Neural progenitor cell (in vitro differentiated cells): ENCODE data around the gene BRSK2. TPM values are rescaled to one million over a fixed set of nuclear protein-coding genes. Genes with fewer than 3 reads are reported as not detected.

Source experiments
- DNase-seq: peaks from one replicate; pipeline ENCODE4 v3.0.0-alpha.2; 2016; ENCODE audit warnings: low spot score
- H2AFZ ChIP-seq: fragments of 200-600 bp; sonication (generic); replicated peaks from 2 replicates; pipeline ENCODE4 v1.6.1; 2016; ENCODE audit warnings: antibody characterized with exemption
- H3F3A ChIP-seq: fragments of 200-600 bp; sonication (generic); 2 replicates; pipeline ENCODE4 v1.6.1; 2016; ENCODE audit warnings: antibody characterized with exemption, low read depth
- H3K27ac ChIP-seq: fragments of 200-600 bp; sonication (generic); 2 replicates; pipeline ENCODE4 v1.5.1; 2016; ENCODE audit warnings: mild to moderate bottlenecking
- H3K27me3 ChIP-seq: fragments of 200-600 bp; sonication (generic); 2 replicates; pipeline ENCODE4 v1.6.1; 2016; ENCODE audit warnings: mild to moderate bottlenecking, moderate library complexity
- H3K36me3 ChIP-seq: fragments of 200-600 bp; sonication (generic); 2 replicates; pipeline ENCODE4 v1.5.1; 2016
- H3K4me1 ChIP-seq: fragments of 200-600 bp; sonication (generic); 2 replicates; pipeline ENCODE4 v1.6.1; 2016; ENCODE audit warnings: mixed run types
- H3K4me2 ChIP-seq: fragments of 200-600 bp; sonication (generic); 2 replicates; pipeline ENCODE4 v1.6.1; 2016
- H3K4me3 ChIP-seq: fragments of 200-600 bp; sonication (generic); 2 replicates; pipeline ENCODE4 v1.5.1; 2016
- H3K79me2 ChIP-seq: fragments of 200-600 bp; sonication (generic); 2 replicates; pipeline ENCODE4 v1.6.1; 2016; ENCODE audit warnings: low read depth
- H3K9ac ChIP-seq: fragments of 200-600 bp; sonication (generic); 2 replicates; pipeline ENCODE4 v1.6.1; 2016
- H3K9me3 ChIP-seq: fragments of 200-600 bp; sonication (generic); 2 replicates; pipeline ENCODE4 v1.5.1; 2016; ENCODE audit warnings: low read depth
- H4K20me1 ChIP-seq: fragments of 200-600 bp; sonication (generic); 2 replicates; pipeline ENCODE4 v1.6.1; 2016; ENCODE audit warnings: low read depth
- H3K27ac Mint-ChIP-seq: 3 replicates; pipeline ENCODE4 v1.8.0; 2021; ENCODE audit warnings: mixed read lengths
- H3K27me3 Mint-ChIP-seq: 2 replicates; pipeline ENCODE4 v1.8.0; 2022; ENCODE audit warnings: low read depth, mild to moderate bottlenecking, inconsistent platforms, moderate library complexity, mixed read lengths; ENCODE audit not compliant: insufficient read depth
- H3K36me3 Mint-ChIP-seq: 3 replicates; pipeline ENCODE4 v1.8.0; 2021; ENCODE audit warnings: mixed read lengths
- H3K4me1 Mint-ChIP-seq: 3 replicates; pipeline ENCODE4 v1.8.0; 2021; ENCODE audit warnings: mixed read lengths
- H3K4me3 Mint-ChIP-seq: 3 replicates; pipeline ENCODE4 v1.8.0; 2021; ENCODE audit warnings: mild to moderate bottlenecking, moderate library complexity, mixed read lengths
- H3K9me3 Mint-ChIP-seq: 3 replicates; pipeline ENCODE4 v1.8.0; 2020; ENCODE audit warnings: mixed read lengths
- EZH2 ChIP-seq: fragments of 200-600 bp; sonication (generic); IDR thresholded peaks from 2 replicates; pipeline ENCODE4 v1.6.1; 2017; ENCODE audit warnings: antibody characterized with exemption, mild to moderate bottlenecking, moderate library complexity
- EZH2phosphoT487 ChIP-seq: fragments of 200-600 bp; sonication (generic); IDR thresholded peaks from 2 replicates; pipeline ENCODE4 v1.6.1; 2017; ENCODE audit warnings: antibody characterized with exemption
- total RNA-seq: library from RNA; depleted of rRNA; stranded (reverse); fragments of >200 nt; gene quantifications from 2 replicates; pipeline ENCODE4 v1.2.3, GENCODE V29; 2015; ENCODE audit warnings: low replicate concordance
- TF ChIP-seq, protein P1 (sequence below): fragments of 200-600 bp; sonication (generic); IDR thresholded peaks from 2 replicates; pipeline ENCODE4 v1.5.1; 2017; ENCODE audit warnings: antibody characterized with exemption, mild to moderate bottlenecking

The BRSK2 gene
- total RNA-seq, 1 donor from 2014 or later: 8.2 TPM

DNA sequence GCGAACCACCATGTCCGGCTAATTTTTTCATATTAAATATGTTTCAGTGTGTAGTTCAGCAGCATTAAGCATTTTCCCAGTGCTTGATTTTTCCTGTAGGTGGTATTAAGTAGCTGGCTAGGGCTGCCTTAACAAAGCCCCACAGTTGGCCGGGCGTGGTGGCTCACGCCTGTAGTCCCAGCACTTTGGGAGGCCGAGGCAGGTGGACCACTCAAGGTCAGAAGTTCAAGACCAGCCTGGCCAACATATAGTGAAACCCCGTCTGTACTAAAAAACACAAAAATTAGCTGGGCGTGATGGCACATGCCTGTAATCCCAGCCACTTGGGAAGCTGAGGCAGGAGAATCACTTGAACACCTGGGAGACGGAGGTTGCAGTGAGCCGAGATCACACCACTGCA, 46.8 kb upstream of the BRSK2 start:
- Histone ChIP-seq H3K27ac (no peak overlapping the region), H2AFZ (no peak overlapping the region), H3K4me2 (no peak overlapping the region), H3F3A (peaks cover 19% of the 10 kb centered on the region), H3K9me3 (no peaks in the 10 kb centered on the region), H3K4me1 (no peaks in the 10 kb centered on the region), H3K4me3 (no peak overlapping the region), H3K36me3 (no peaks in the 10 kb centered on the region), H4K20me1 (peaks cover 4% of the 10 kb centered on the region), H3K27me3 (peaks cover 37% of the 10 kb centered on the region), H3K79me2 (no peaks in the 10 kb centered on the region), H3K9ac (no peak overlapping the region)
- Mint-ChIP-seq H3K27ac (no peak overlapping the region), H3K9me3 (no peaks in the 10 kb centered on the region), H3K4me3 (no peak overlapping the region), H3K4me1 (no peaks in the 10 kb centered on the region), H3K27me3 (peaks cover 6% of the 10 kb centered on the region), H3K36me3 (no peaks in the 10 kb centered on the region)
- TF ChIP-seq EZH2phosphoT487 (no peak), EZH2 (no peak)
- TF ChIP-seq, protein P1, sequence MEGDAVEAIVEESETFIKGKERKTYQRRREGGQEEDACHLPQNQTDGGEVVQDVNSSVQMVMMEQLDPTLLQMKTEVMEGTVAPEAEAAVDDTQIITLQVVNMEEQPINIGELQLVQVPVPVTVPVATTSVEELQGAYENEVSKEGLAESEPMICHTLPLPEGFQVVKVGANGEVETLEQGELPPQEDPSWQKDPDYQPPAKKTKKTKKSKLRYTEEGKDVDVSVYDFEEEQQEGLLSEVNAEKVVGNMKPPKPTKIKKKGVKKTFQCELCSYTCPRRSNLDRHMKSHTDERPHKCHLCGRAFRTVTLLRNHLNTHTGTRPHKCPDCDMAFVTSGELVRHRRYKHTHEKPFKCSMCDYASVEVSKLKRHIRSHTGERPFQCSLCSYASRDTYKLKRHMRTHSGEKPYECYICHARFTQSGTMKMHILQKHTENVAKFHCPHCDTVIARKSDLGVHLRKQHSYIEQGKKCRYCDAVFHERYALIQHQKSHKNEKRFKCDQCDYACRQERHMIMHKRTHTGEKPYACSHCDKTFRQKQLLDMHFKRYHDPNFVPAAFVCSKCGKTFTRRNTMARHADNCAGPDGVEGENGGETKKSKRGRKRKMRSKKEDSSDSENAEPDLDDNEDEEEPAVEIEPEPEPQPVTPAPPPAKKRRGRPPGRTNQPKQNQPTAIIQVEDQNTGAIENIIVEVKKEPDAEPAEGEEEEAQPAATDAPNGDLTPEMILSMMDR: no peak
- no peak for DNase-seq

DNA sequence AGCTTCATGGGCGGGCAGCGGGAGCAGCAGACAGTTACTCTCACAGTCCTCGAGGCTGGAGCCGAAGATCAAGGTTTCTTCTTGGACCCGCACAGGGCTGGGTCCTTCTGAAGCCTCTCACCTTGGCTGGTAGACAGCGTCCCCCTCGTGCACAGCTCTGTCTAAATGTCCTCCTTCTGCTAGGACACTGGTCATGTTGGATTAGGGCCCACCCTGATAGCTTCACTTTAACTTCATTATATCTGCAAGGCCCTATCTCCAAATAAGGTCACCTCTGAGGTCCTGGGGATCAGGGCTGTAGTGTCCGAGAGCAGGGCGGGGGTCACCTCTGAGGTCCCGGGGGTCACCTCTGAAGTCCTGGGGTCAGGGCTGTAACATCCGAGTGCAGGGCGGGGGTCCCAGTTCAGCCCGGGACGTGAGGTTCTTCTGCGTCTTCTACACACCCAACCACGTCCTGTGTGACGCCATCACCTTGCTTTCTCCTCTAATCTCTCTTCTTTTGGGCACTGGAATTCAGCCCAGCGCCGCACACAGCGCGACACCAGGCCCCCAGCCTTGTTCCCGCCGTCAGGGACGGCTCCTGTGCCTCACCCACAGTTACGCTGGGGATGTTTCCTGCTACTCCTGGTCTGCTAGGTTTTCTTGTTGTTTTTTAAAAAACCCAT, 46.2 kb upstream of the BRSK2 start:
- Mint-ChIP-seq H3K27me3 (peaks cover 3% of the 10 kb centered on the region), H3K36me3 (no peaks in the 10 kb centered on the region), H3K4me1 (peaks cover 5% of the 10 kb centered on the region), H3K27ac (peak overlapping the region; percentile 91), H3K9me3 (no peaks in the 10 kb centered on the region), H3K4me3 (no peak overlapping the region)
- Histone ChIP-seq H3K4me1 (peaks cover 5% of the 10 kb centered on the region), H3K27ac (no peak overlapping the region), H2AFZ (no peak overlapping the region), H3K36me3 (no peaks in the 10 kb centered on the region), H3K27me3 (peaks cover 31% of the 10 kb centered on the region), H3K79me2 (no peaks in the 10 kb centered on the region), H4K20me1 (peaks cover 4% of the 10 kb centered on the region), H3K9me3 (no peaks in the 10 kb centered on the region), H3K4me3 (no peak overlapping the region), H3K4me2 (no peak overlapping the region), H3K9ac (no peak overlapping the region), H3F3A (peaks cover 16% of the 10 kb centered on the region)
- no peak for DNase-seq
- no peak for TF ChIP-seq EZH2phosphoT487
- TF ChIP-seq, protein P1: no peak
- TF ChIP-seq EZH2: no peak

- Mint-ChIP-seq H3K27me3 (peaks cover 5% of the 10 kb centered on the region), H3K27ac (no peak overlapping the region), H3K9me3 (no peaks in the 10 kb centered on the region), H3K4me3 (peak overlapping the region; percentile 29), H3K36me3 (no peaks in the 10 kb centered on the region), H3K4me1 (peaks cover 11% of the 10 kb centered on the region)
- H3K79me2 ChIP-seq: no peaks in the 10 kb centered on the region
- no peaks in the 10 kb centered on the region for H3K9me3 ChIP-seq
- no peak overlapping the region for H3K4me2 ChIP-seq
- no peak for DNase-seq
- peaks cover 11% of the 10 kb centered on the region for H3K4me1 ChIP-seq
- H2AFZ ChIP-seq: no peak overlapping the region
- H3F3A ChIP-seq: peaks cover 11% of the 10 kb centered on the region
- no peak overlapping the region for H3K9ac ChIP-seq
- H3K4me3 ChIP-seq: no peak overlapping the region
- H3K36me3 ChIP-seq: no peaks in the 10 kb centered on the region
- H3K27me3 ChIP-seq: peaks cover 25% of the 10 kb centered on the region
- no peak for TF ChIP-seq EZH2phosphoT487
- TF ChIP-seq, protein P1: no peak
- TF ChIP-seq EZH2: no peak
- peaks cover under 1% of the 10 kb centered on the region for H4K20me1 ChIP-seq
- H3K27ac ChIP-seq: no peak overlapping the region
Observed at GRCh38 chr11:1344056-1344635, 45.6 kb upstream of the BRSK2 start.
